ENCODE data around the gene CPNE5.

DNA sequence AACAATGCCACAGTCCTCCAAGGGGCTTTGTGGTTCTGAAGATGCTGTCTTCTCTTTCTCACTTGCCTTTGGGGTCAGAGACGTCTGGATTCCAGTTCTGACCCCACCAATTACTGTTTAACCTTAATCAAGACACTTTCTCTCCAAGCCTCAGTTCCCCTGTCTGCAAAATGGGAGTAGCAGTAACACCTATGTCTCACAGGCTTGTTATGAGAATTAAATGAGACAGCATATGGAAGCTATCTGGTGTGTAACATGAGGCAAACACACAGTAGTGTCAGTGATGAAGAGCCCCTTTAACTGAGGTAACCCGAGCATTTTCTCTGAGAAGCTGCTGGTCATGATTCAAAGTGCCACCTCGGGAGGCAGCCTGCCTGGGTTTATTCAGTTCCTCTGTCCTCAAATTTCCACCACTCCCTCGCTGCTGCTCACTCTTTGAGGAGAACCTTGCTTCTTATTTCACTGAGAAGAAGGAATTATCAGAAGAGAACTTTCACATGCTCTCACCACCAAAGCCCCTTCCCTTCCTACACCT is 23.7 kb upstream of the CPNE5 start:
- TF ChIP-seq, protein P1, sequence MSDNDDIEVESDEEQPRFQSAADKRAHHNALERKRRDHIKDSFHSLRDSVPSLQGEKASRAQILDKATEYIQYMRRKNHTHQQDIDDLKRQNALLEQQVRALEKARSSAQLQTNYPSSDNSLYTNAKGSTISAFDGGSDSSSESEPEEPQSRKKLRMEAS (IDR thresholded peaks at IDR 0.05) = no peak
- no peak for TF ChIP-seq TAF1 (IDR thresholded peaks at IDR 0.05; ENCODE audit: low read depth)
- TF ChIP-seq CEBPB (IDR thresholded peaks at IDR 0.05) = no peak
- no peak for TF ChIP-seq EGR1 (IDR thresholded peaks at IDR 0.05)
- TF ChIP-seq, protein P2, sequence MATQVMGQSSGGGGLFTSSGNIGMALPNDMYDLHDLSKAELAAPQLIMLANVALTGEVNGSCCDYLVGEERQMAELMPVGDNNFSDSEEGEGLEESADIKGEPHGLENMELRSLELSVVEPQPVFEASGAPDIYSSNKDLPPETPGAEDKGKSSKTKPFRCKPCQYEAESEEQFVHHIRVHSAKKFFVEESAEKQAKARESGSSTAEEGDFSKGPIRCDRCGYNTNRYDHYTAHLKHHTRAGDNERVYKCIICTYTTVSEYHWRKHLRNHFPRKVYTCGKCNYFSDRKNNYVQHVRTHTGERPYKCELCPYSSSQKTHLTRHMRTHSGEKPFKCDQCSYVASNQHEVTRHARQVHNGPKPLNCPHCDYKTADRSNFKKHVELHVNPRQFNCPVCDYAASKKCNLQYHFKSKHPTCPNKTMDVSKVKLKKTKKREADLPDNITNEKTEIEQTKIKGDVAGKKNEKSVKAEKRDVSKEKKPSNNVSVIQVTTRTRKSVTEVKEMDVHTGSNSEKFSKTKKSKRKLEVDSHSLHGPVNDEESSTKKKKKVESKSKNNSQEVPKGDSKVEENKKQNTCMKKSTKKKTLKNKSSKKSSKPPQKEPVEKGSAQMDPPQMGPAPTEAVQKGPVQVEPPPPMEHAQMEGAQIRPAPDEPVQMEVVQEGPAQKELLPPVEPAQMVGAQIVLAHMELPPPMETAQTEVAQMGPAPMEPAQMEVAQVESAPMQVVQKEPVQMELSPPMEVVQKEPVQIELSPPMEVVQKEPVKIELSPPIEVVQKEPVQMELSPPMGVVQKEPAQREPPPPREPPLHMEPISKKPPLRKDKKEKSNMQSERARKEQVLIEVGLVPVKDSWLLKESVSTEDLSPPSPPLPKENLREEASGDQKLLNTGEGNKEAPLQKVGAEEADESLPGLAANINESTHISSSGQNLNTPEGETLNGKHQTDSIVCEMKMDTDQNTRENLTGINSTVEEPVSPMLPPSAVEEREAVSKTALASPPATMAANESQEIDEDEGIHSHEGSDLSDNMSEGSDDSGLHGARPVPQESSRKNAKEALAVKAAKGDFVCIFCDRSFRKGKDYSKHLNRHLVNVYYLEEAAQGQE (IDR thresholded peaks at IDR 0.05; ENCODE audit: low read depth) = no peak
- TF ChIP-seq RAD21 (IDR thresholded peaks at IDR 0.05; ENCODE audit: low read depth) = no peak
